Esophagus (tissue), 2 donors: ENCODE data around the gene CNTRL. TPM values are rescaled to one million over a fixed set of nuclear protein-coding genes. Genes with fewer than 3 reads are reported as not detected.
"Not testable (repeated sequence)": the region's sequence is repeated elsewhere in the genome, so short reads cannot be mapped to it uniquely, and the experiment has no call there.

Experiments used
- H3K27ac ChIP-seq, 2 donors: one replicate each; pipeline ENCODE4 v1.5.1; 2013; ENCODE audit warnings: low read depth in 2 of 2, mild to moderate bottlenecking in 2 of 2, inconsistent platforms in 1 of 2, low read length in 1 of 2, moderate library complexity in 1 of 2
- H3K27me3 ChIP-seq, 2 donors: one replicate each; pipeline ENCODE4 v1.6.1; 2013; ENCODE audit warnings: low read length in 2 of 2, control low read depth in 1 of 2, mild to moderate bottlenecking in 1 of 2; ENCODE audit not compliant: insufficient read depth in 2 of 2, control insufficient read depth in 1 of 2
- H3K36me3 ChIP-seq, 2 donors: one replicate each; pipeline ENCODE4 v1.6.1; 2013; ENCODE audit warnings: low read length in 1 of 2; ENCODE audit not compliant: control insufficient read depth in 2 of 2, insufficient read depth in 2 of 2
- H3K4me1 ChIP-seq, 2 donors: one replicate each; pipeline ENCODE4 v1.6.1; 2013; ENCODE audit warnings: low read length in 1 of 2; ENCODE audit not compliant: control insufficient read depth in 2 of 2, insufficient read depth in 2 of 2
- H3K4me3 ChIP-seq, 2 donors: one replicate each; pipeline ENCODE4 v1.5.1; 2013; ENCODE audit warnings: low read length in 2 of 2, mild to moderate bottlenecking in 2 of 2, low read depth in 1 of 2, moderate library complexity in 1 of 2
- H3K9me3 ChIP-seq, 2 donors: one replicate each; pipeline ENCODE4 v1.6.1; 2013; ENCODE audit warnings: mild to moderate bottlenecking in 2 of 2, low read depth in 1 of 2, low read length in 1 of 2, moderate library complexity in 1 of 2; ENCODE audit not compliant: control insufficient read depth in 2 of 2, insufficient read depth in 1 of 2
- WGBS, 2 donors: extraction: QIAGEN DNeasy Blood & Tissue Kit; methylation state at CpG; one replicate each; pipeline ENCODE4 v1.1.7; 2013; 5-methylcytosine and 5-hydroxymethylcytosine counted together
- polyA plus RNA-seq, 2 donors: library from polyadenylated mRNA; stranded (reverse); fragments of 200-250 nt; gene quantifications; one replicate each; pipeline ENCODE4 v1.2.3, GENCODE V29; 2013
- donor health status: healthy with polysubstance abuse.
- donor health status: Bipolar disorder and iron deficiency.

CNTRL gene
- polyA plus RNA-seq, 2 donors, result 4.0 to 5.5 TPM

GRCh38 chr9:121098567-121099198 lies 23.9 kb downstream of the CNTRL start:
- Histone ChIP-seq H3K4me1 (no peaks in the 10 kb centered on the region), H3K27me3 (no peaks in the 10 kb centered on the region), H3K27ac (no peak overlapping the region), H3K9me3 (no peaks in the 10 kb centered on the region), H3K36me3 (no peaks in the 10 kb centered on the region), H3K4me3 (no peak overlapping the region)
- 79 to 81% methylated on average over 5 of the region's 5 CpGs for WGBS, 2 donors

- H3K4me1 ChIP-seq, H3K27ac ChIP-seq, H3K36me3 ChIP-seq, H3K9me3 ChIP-seq, H3K27me3 ChIP-seq, H3K4me3 ChIP-seq: not testable (repeated sequence)
- WGBS, 2 donors, result 94 to 98% methylated on average over 5 of the region's 5 CpGs
Measured at GRCh38 chr9:121104054-121104453, 29.3 kb downstream of the CNTRL start.

DNA sequence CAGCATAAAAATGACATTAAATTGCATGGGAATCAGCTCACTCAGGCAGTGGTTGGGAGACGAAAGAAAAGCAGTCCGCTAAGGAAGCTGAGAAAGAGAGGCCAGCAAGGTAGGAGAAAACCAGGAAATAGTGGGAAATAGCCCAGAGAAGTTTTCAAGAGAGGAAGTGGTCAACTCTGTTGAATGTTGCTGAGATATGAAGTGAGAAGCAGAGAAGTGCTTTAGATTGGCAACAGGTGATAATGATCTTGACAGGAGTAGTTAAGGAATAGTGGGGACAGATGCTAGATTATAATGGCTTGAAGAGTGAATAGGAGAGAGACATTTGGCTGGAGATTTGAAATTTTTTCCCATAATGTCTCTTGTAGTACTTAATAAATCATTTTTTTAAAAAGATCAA lies 30.8 kb downstream of the CNTRL start:
- no peaks in the 10 kb centered on the region for H3K4me1 ChIP-seq
- H3K27ac ChIP-seq, result no peak overlapping the region
- no peaks in the 10 kb centered on the region for H3K36me3 ChIP-seq
- no peaks in the 10 kb centered on the region for H3K27me3 ChIP-seq
- WGBS, 2 donors, result 80 to 87% methylated on average over 2 of the region's 2 CpGs
- H3K9me3 ChIP-seq, result no peaks in the 10 kb centered on the region
- no peak overlapping the region for H3K4me3 ChIP-seq

GRCh38 chr9:121107029-121107428 lies 32.3 kb downstream of the CNTRL start:
- Histone ChIP-seq H3K4me3 (no peak overlapping the region), H3K36me3 (no peaks in the 10 kb centered on the region), H3K9me3 (no peaks in the 10 kb centered on the region), H3K27ac (no peak overlapping the region), H3K4me1 (no peaks in the 10 kb centered on the region), H3K27me3 (no peaks in the 10 kb centered on the region)
- 83 to 95% methylated on average over 1 of the region's 1 CpG for WGBS, 2 donors

DNA sequence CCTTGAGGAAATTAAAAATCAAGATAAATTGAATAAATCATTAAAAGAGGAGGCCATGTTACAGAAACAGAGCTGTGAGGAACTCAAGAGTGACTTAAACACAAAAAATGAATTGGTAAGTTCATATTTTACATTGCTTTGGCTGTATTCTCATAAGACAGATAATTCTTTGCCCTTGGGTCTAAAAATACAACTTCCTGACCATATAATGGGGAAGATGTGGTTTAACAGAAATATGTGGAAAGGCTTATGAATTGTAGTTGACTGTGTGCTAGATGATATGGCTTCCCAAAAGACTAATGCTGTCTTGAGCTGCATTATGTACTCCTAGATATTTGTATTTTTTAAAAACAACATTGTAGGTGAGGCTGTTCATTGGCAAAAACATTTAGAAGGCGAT lies 33.1 kb downstream of the CNTRL start:
- H3K4me3 ChIP-seq, result no peak overlapping the region
- no peaks in the 10 kb centered on the region for H3K9me3 ChIP-seq
- no peak overlapping the region for H3K27ac ChIP-seq
- no peaks in the 10 kb centered on the region for H3K36me3 ChIP-seq
- H3K27me3 ChIP-seq, result no peaks in the 10 kb centered on the region
- no peaks in the 10 kb centered on the region for H3K4me1 ChIP-seq
- WGBS, 2 donors, result 88 to 90% methylated on average over 1 of the region's 1 CpG

GRCh38 chr9:121115466-121115865 lies 40.7 kb downstream of the CNTRL start:
- Histone ChIP-seq H3K9me3 (no peaks in the 10 kb centered on the region), H3K27me3 (no peaks in the 10 kb centered on the region), H3K36me3 (no peaks in the 10 kb centered on the region), H3K4me1 (no peaks in the 10 kb centered on the region), H3K4me3 (no peak overlapping the region), H3K27ac (no peak overlapping the region)
- WGBS, 2 donors, result 95 to 96% methylated on average over 1 of the region's 1 CpG

- Histone ChIP-seq H3K36me3 (no peaks in the 10 kb centered on the region), H3K9me3 (no peaks in the 10 kb centered on the region), H3K27ac (no peak overlapping the region), H3K4me1 (no peaks in the 10 kb centered on the region), H3K4me3 (no peak overlapping the region), H3K27me3 (no peaks in the 10 kb centered on the region)
- WGBS, 2 donors, result 84 to 90% methylated on average over 2 of the region's 2 CpGs
Measured at GRCh38 chr9:121118266-121118665, 43.5 kb downstream of the CNTRL start.

GRCh38 chr9:121120386-121120785 lies 45.6 kb downstream of the CNTRL start:
- Histone ChIP-seq H3K27me3 (no peaks in the 10 kb centered on the region), H3K4me1 (no peaks in the 10 kb centered on the region), H3K4me3 (no peak overlapping the region), H3K36me3 (no peaks in the 10 kb centered on the region), H3K9me3 (no peaks in the 10 kb centered on the region), H3K27ac (no peak overlapping the region)
- WGBS, 2 donors, result 87 to 89% methylated on average over 2 of the region's 2 CpGs

GRCh38 chr9:121121582-121122087 lies 46.9 kb downstream of the CNTRL start:
- Histone ChIP-seq H3K27me3 (no peaks in the 10 kb centered on the region), H3K9me3 (no peaks in the 10 kb centered on the region), H3K4me1 (no peaks in the 10 kb centered on the region), H3K27ac (peak overlapping the region; percentile 64 to 67), H3K36me3 (no peaks in the 10 kb centered on the region), H3K4me3 (peak overlapping the region; percentile 9 to 64)
- WGBS, 2 donors, result 0 to 1% methylated on average over 17 of the region's 17 CpGs
